Gastroesophageal sphincter (tissue), 3 donors: ENCODE data around the gene NTHL1.

Experiments
- CTCF ChIP-seq, 4 experiments: fragments of 200-600 bp in 2 of 4; fragments of 450-650 bp in 2 of 4; sonication (generic) in 1 of 4; IDR thresholded peaks; one replicate each; pipeline ENCODE4 v1.5.1; 2017 to 2019; ENCODE audit warnings: antibody characterized with exemption in 4 of 4, mild to moderate bottlenecking in 2 of 4, moderate library complexity in 2 of 4
- POLR2AphosphoS5 ChIP-seq: sonication (generic); formaldehyde crosslinking; IDR thresholded peaks from one replicate; pipeline ENCODE4 v1.6.1; 2017; ENCODE audit warnings: antibody characterized with exemption

DNA sequence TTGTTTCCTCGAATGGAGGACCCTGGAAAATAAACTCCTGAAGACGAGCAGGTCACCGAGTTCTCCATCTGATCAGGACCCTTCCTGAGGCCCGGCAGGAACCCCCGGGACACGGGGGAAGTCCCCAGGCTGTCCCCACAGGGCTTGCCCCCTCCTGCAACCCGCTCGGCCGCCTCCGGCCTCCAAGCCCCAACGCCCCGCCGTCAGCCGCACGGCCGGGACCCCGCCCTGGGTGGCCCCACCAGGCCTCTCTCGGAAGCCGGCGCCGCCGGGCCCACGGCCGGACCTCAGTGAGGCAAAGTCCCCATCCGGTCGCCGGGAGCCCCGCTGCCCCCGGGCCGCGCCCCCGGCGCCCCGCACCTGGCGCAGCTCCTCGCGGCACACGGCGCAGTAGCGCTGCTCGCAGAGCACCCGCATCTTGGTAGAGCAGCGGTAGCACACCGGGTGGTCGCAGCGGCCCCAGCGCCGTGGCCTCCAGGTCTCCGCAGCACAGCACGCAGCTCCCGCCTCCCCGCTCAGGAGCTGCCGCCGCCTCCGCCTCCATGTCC is 38.4 kb downstream of the NTHL1 start:
- TF ChIP-seq POLR2AphosphoS5 = no peak
- TF ChIP-seq CTCF (IDR thresholded peaks at IDR 0.05) = peak in 1 of 4 experiments; percentile 16
